GM18873 (cell line): ENCODE measurements around the gene UBE2QL1.
"Not testable (repeated sequence)": the region's sequence is repeated elsewhere in the genome, so short reads cannot be mapped to it uniquely, and the experiment has no call there.

ENCODE experiments used
- ATAC-seq: cut with Tn5 transposase; IDR thresholded peaks from one replicate; pipeline ENCODE4 v1.9.1; 2021; ENCODE audit warnings: mild to moderate bottlenecking, moderate library complexity, moderate number of reproducible peaks; ENCODE audit not compliant: unreplicated experiment, low FRiP score

The UBE2QL1 gene

DNA sequence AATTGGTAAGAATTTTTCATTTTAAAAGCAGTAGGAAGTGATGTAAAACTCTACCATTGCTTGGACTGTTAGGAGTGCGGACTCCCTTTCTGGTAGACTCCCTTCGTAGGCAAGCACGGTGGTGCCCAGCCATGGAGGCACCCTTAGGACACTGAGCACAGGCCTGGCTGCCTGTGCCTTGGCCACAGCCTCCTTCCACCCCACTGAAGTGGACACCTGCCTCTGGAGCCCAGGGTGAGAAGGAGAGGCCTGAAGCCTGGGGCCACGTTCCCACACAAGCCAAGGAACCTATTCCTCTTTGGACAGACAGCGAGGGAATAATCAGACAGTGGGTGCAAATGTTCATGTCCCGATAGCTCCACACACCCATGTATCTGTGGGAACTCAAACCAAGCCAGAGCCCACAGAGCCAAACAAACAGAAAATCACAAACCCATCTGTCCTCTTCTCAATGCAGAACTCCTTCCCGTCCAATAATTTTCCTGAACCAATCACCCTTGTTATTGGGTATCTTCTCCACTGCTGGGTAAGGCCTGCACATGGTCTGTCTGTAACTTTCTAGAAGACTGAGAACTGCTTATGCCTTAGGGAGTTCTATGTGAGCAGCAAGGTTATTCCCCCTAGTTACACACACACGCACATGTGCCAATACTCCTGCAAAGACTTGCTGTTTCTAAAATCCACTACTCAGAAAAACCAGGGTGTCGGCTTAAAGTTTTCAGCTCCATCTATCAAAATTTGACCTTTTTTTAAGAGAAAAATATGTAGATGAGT lies 45.2 kb downstream of the UBE2QL1 start:
- ATAC-seq, result no peak

DNA sequence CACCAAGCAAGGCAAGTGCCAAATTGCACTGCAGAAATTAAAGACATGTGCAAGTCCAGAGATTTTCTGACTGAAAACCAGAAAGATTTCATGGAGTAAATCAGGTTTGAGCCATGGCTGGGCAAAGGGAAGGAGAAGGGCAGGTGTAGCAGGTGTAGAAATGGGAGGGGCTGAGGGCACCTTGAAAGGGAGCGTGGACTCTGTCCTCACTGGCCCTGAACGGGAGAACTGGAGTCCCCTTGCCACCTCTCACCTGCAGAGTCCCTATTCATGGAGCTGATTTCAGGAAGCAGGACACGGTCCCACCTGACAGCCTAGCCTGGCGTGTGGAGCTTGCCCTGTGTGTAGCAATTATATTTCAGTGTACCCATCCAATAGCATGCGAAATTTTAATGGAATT lies 46.3 kb downstream of the UBE2QL1 start:
- no peak for ATAC-seq

- ATAC-seq, result no peak
Measured at GRCh38 chr5:6495433-6496206, 47.0 kb downstream of the UBE2QL1 start.

GRCh38 chr5:6496207-6496584 lies 47.5 kb downstream of the UBE2QL1 start:
- peak; percentile 98 for ATAC-seq

- ATAC-seq, result no peak
Measured at GRCh38 chr5:6496636-6497035, 48.0 kb downstream of the UBE2QL1 start.

DNA sequence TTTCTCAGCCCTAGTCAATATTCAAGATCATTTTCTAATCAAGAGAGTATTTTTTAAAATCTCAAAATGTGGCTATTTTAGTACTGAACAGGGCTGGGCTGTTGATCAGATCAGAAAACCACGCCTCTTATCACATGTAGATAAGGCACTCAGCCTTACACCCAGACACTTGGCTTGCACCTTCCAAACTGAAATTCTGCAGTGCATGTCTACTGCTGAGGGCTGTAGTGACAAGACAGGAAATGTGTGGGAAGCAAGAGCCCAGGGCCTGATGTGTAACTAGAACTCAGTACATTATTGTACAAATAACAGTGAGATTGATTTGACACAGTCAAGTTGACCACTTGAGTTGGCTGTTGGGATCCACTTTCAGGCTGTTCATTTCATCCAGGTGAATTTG lies 48.6 kb downstream of the UBE2QL1 start:
- no peak for ATAC-seq

- ATAC-seq, result no peak
Measured at GRCh38 chr5:6498968-6499367, 50.3 kb downstream of the UBE2QL1 start.

DNA sequence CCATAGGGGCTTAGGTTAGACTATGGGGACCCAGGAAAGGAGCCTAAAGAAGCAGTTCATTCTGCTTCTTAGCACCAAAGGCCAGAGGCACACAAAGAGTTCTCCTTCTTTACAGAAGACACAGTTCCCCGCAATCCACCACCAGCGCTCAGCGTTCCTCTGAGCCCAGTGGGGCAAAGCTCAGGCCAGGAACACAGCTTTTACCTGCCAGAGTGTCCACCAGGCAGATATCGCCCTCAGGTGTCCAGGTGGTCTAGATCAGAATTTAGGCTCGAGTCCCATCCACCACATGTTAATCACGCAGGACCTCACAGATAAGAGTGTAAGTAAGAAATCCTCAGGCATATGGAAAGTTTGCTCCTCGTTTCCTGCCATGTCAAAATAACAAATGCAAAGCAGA lies 53.0 kb downstream of the UBE2QL1 start:
- ATAC-seq, result no peak

- ATAC-seq, result no peak
Measured at GRCh38 chr5:6502421-6502820, 53.8 kb downstream of the UBE2QL1 start.

GRCh38 chr5:6503342-6503741 lies 54.7 kb downstream of the UBE2QL1 start:
- no peak for ATAC-seq

- no peak for ATAC-seq
Measured at GRCh38 chr5:6504677-6505415, 56.2 kb downstream of the UBE2QL1 start.

DNA sequence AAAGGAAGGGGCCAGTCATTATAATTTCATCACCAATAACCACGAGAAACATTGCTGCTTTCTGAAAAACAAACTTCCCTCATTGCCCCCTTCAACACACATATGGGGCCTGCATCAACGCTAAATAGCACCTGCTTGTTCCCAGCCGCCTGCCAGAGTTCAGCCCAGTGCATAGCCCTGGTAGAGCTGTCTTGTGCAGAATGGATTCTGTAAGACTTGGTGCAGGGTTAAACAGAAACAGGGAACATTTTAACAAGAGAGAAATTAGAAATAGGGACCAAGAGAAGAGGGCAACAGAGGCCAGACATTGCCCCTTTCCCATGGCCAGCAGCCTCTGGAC lies 56.7 kb downstream of the UBE2QL1 start:
- no peak for ATAC-seq

DNA sequence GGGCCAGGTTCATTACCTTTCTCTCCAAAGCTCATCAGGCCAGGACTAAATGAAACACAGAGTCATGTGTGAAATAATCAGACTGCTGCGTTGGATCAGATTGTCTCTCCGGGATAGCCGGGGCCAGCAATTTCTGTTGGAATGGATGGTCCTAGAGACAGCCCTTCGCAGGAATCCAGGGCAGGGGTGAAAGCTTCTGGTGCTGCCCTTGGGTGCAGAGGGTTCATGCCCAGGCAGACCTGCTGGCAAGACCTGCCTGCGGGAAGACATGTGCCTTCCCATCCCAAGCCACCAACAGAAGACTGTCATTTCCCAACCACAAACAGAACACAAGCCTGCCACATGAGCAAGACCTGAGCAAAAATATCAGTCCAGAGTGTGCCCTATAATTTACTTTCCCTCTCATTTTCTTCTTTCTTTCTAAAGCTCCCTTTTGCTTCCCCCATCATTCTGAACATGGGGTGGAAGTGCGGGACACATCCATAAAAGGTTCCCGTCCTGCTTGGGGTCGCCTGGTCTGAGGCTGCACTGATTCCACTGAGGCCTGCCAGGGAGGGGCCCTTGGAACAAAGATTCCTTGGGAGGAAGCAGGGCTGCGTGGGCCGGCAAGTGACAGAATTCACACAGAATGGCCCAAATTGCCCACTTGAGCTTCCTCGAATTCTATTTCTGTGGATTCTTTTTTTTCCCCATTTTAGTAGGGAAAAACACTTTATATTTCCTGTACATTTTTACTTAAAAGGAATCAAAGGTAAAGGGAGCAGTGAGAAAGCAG lies 57.3 kb downstream of the UBE2QL1 start:
- no peak for ATAC-seq

DNA sequence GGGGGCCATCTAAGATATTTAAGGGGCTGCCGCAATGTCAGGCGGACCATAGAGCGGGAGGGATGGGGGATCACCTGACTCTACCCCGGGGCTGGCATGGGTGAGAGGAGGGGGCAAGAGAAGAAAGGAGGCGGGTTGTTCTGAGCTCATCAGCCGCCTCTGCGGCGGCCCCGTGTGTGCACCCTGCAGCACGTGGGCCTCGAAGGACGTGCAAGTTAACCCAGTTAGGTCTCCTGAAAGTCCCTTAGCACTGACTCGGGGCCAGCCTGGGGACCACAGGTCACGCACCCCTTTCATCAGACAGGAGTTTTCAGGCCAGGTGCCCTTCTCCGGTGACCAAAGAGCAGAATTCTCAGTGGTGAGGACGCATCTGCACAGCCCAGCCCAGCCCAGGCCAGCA lies 58.0 kb downstream of the UBE2QL1 start:
- ATAC-seq, result no peak

DNA sequence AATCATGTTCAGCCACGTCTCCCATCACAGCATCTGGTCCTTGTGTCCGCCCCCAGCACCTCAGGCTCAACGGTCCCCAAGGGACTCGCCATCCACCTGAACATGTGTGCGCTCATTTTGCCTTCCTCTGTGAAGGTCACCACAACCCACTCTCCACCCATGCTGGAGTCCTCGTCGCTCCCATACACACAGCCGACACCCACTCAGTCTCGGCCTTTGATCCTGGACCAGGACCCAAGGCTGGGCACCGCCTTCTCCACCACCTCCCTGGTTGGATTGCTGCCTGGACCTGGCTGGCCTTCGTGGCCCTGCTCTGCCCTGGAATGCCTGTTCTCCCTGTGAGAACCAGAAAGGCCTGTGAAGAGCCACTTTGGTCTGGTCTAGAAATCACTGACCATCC lies 60.3 kb downstream of the UBE2QL1 start:
- no peak for ATAC-seq

- no peak for ATAC-seq
Measured at GRCh38 chr5:6510132-6510531, 61.5 kb downstream of the UBE2QL1 start.

DNA sequence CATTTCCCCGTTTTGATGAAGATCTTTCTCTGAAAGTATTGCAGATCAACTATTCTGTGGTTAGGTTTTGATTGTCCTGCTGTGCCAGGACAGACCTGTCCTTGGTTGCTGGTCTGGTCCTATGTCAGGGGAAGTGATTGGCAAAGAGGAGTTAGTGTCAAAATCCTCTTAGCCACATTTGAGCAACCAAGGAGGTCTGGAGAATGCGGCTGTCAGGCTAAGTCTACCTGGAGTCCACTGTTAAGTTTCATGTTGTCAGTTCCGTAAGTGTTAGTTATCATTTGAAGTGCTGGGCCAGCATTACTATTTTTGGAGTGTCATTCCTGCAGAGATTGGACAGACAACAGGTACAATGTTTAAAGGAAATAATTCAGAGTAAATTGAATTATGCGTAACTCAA lies 62.3 kb downstream of the UBE2QL1 start:
- no peak for ATAC-seq

DNA sequence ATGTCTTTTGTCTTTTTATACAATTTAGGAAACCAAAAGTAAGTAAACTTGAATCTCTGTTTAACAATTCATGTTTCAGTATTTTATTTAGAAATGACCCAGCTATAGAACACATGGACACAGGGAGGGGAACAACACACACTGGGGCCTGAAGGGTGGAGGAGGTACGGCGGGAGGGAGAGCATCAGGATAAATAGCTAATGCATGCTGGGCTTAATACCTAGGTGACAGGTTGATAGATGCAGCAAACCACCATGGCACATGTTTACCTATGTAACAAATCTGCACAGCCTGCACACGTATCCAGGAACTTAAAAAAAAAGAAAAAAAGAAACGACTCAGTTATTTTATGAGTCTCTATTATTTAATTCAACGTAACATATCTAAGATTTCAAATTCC lies 67.2 kb downstream of the UBE2QL1 start:
- ATAC-seq, result not testable (repeated sequence)

GRCh38 chr5:6516823-6517222 lies 68.2 kb downstream of the UBE2QL1 start:
- no peak for ATAC-seq

GRCh38 chr5:6517510-6517909 lies 68.9 kb downstream of the UBE2QL1 start:
- no peak for ATAC-seq
